Right lobe of liver (tissue), 6 donors: ENCODE measurements around the gene NRDC. TPM values are rescaled to one million over a fixed set of nuclear protein-coding genes. Genes with fewer than 3 reads are reported as not detected.
"Not testable (repeated sequence)": the region's sequence is repeated elsewhere in the genome, so short reads cannot be mapped to it uniquely, and the experiment has no call there.

Experiments
- ATAC-seq, 4 donors: fragments of 200-7000 bp; cut with Tn5 transposase; one replicate each; pipeline ENCODE4 v1.9.1; 2020; ENCODE audit warnings: mild to moderate bottlenecking in 4 of 4, moderate library complexity in 4 of 4
- DNase-seq, 3 donors: peaks; one replicate each; pipeline ENCODE4 v3.0.0-alpha.2; 2020
- H3K27ac ChIP-seq, 3 donors: fragments of 200-600 bp; one replicate each; pipeline ENCODE4 v1.8.0; 2022
- H3K27me3 ChIP-seq, 2 donors: fragments of 200-600 bp; one replicate each; pipeline ENCODE4 v1.8.0; 2022
- H3K36me3 ChIP-seq, 4 donors: fragments of 200-600 bp; sonication (generic) in 1 of 4; one replicate each; pipeline versions ENCODE4 v1.5.1 to v1.8.0; 2017 to 2022; ENCODE audit warnings: control low read depth in 1 of 4
- H3K4me1 ChIP-seq, 4 donors: fragments of 200-600 bp; sonication (generic) in 1 of 4; one replicate each; pipeline versions ENCODE4 v1.5.1 to v1.8.0; 2017 to 2022; ENCODE audit warnings: control low read depth in 1 of 4
- H3K4me3 ChIP-seq, 3 donors: fragments of 200-600 bp; one replicate each; pipeline ENCODE4 v1.8.0; 2022
- H3K9me3 ChIP-seq, 4 donors: fragments of 200-600 bp; sonication (generic) in 1 of 4; one replicate each; pipeline versions ENCODE4 v1.5.1 to v1.8.0; 2017 to 2022; ENCODE audit warnings: control low read depth in 1 of 4
- CTCF ChIP-seq, 4 donors: fragments of 200-600 bp in 3 of 4; fragments of 450-650 bp in 1 of 4; IDR thresholded peaks; one replicate each; pipeline versions ENCODE4 v1.5.1 to v1.8.0; 2016 to 2022; ENCODE audit warnings: antibody characterized with exemption in 4 of 4, mild to moderate bottlenecking in 2 of 4
- POLR2A ChIP-seq: fragments of 450-650 bp; IDR thresholded peaks from one replicate; pipeline ENCODE4 v1.6.1; 2017; ENCODE audit warnings: antibody characterized with exemption, mild to moderate bottlenecking
- WGBS: methylation state at CpG from one replicate; pipeline ENCODE4 v1.1.6; 2018; ENCODE audit warnings: low coverage, low lambda C conversion rate; ENCODE audit not compliant: insufficient coverage; ENCODE audit errors: missing lambda C conversion rate; 5-methylcytosine and 5-hydroxymethylcytosine counted together
- intact Hi-C, 2 donors: fragments of 100-400 bp; cut with DNase I; formaldehyde crosslinking; loops; one replicate each; pipeline versions ENCODE4 v1.11.2 to v1.14.1; 2022
- total RNA-seq, 6 experiments: library from RNA; depleted of rRNA in 2 of 6; stranded (reverse); fragments of >200 nt in 2 of 6; fragmentation: NEBNext Ultra II Directional in 3 of 6; extraction: Animal tissue kit (Norgen Biotek cat#: 25700) in 3 of 6; gene quantifications; one replicate each; pipeline versions ENCODE4 v1.1.0 to v1.2.4, GENCODE V29; 2016 to 2023
- donor health status: DM: no; HTN: yes; CAD: no.
- donor health status: DM: no; HTN: no; CAD: no.
- donor health status: DM: no; HTN: no; CAD: no.
- donor health status: DM: no; HTN: yes; CAD: no.
- donor health status: DM: no; HTN: yes; CAD: no.

Gene NRDC
- total RNA-seq, 6 experiments from 2014 or later = 57.9 to 88.0 (median 84.4) TPM

GRCh38 chr1:51901151-51901550, 22.6 kb upstream of the NRDC start:
- H3K27ac ChIP-seq = no peak overlapping the region
- peaks cover 0 to under 1% of the 10 kb centered on the region in 2 donors for H3K27me3 ChIP-seq
- H3K36me3 ChIP-seq = no peaks in the 10 kb centered on the region
- no peak overlapping the region for H3K4me3 ChIP-seq
- H3K4me1 ChIP-seq = no peaks in the 10 kb centered on the region
- no peak for TF ChIP-seq POLR2A
- TF ChIP-seq CTCF (IDR thresholded peaks at IDR 0.05) = no peak
- DNase-seq (no peak), ATAC-seq (no peak)
- intact Hi-C loops = loop anchor here in 1 of 2 donors (10.0 kb wide), 1 partner anchor 94 kb away; the partner anchor contains the start of gene RAB3B
- WGBS = 80% methylated on average over 4 of the region's 4 CpGs
- H3K9me3 ChIP-seq = no peaks in the 10 kb centered on the region

DNA sequence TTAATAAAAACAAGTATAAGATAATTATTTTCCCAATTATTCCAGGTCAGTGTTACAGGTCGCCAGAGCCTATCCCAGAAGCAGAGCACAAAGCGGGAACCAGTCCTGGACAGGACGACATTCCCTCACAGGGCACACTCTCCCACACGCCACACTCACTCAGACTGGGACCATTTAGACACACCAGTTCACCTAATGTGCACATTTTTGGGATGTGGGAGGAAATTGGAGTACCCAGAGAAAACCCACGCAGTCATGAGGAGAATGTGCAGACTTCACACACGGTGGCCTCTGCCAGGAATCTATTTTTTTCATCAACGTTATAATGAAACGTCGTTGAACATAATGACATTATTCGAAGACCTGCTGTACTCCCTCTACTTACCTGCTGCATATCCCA, 20.5 kb upstream of the NRDC start:
- intact Hi-C loops = loop anchor here in 1 of 2 donors (5.0 kb wide), 1 partner anchor 103 kb away; no protein-coding TSS in a partner anchor

GRCh38 chr1:51898090-51898734, 19.7 kb upstream of the NRDC start:
- no peaks in the 10 kb centered on the region for H3K36me3 ChIP-seq
- DNase-seq (no peak), ATAC-seq (no peak)
- intact Hi-C loops = loop anchor here in 1 of 2 donors (5.0 kb wide), 1 partner anchor 104 kb away; no protein-coding TSS in a partner anchor
- H3K4me1 ChIP-seq = no peaks in the 10 kb centered on the region
- WGBS = 53% methylated on average over 6 of the region's 6 CpGs
- no peak for TF ChIP-seq CTCF (IDR thresholded peaks at IDR 0.05)
- TF ChIP-seq POLR2A = no peak
- H3K27ac ChIP-seq = no peak overlapping the region
- H3K9me3 ChIP-seq = no peaks in the 10 kb centered on the region
- H3K27me3 ChIP-seq = peaks cover 0 to 5% of the 10 kb centered on the region in 2 donors
- no peak overlapping the region for H3K4me3 ChIP-seq

More for the DNA sequence above, 20.5 kb upstream of the NRDC start:
- H3K27ac ChIP-seq = no peak overlapping the region
- H3K36me3 ChIP-seq = no peaks in the 10 kb centered on the region
- no peaks in the 10 kb centered on the region for H3K4me1 ChIP-seq
- no peak overlapping the region for H3K4me3 ChIP-seq
- DNase-seq (no peak), ATAC-seq (no peak)
- peaks cover 0 to 5% of the 10 kb centered on the region in 2 donors for H3K27me3 ChIP-seq
- TF ChIP-seq CTCF (IDR thresholded peaks at IDR 0.05) = no peak
- TF ChIP-seq POLR2A = no peak
- no peaks in the 10 kb centered on the region for H3K9me3 ChIP-seq
- 67% methylated on average over 10 of the region's 10 CpGs for WGBS

DNA sequence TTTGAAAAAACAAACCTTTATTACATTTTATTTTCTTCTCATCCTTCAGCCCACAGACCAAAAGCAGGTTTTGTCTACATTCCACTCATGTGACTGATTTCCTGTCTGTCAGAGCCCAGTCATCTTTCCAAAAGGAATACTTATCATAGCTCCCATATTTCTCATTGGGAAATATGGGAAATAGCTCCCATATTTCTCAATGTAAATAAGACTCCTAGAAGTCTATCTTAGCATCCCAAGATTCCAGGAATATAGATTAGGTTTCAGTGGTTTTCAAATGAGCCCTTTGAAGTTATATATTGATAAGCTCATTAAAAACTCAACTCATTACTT, 19.1 kb upstream of the NRDC start:
- Histone ChIP-seq H3K27me3 (peaks cover 0 to 5% of the 10 kb centered on the region in 2 donors), H3K4me1 (no peaks in the 10 kb centered on the region), H3K36me3 (no peaks in the 10 kb centered on the region), H3K4me3 (no peak overlapping the region), H3K9me3 (no peaks in the 10 kb centered on the region), H3K27ac (no peak overlapping the region)
- ATAC-seq = no peak
- TF ChIP-seq POLR2A (no peak), CTCF (IDR thresholded peaks at IDR 0.05) (no peak)
- DNase-seq = no peak
- intact Hi-C loops = loop anchor here in 1 of 2 donors (5.0 kb wide), 1 partner anchor 105 kb away; no protein-coding TSS in a partner anchor

DNA sequence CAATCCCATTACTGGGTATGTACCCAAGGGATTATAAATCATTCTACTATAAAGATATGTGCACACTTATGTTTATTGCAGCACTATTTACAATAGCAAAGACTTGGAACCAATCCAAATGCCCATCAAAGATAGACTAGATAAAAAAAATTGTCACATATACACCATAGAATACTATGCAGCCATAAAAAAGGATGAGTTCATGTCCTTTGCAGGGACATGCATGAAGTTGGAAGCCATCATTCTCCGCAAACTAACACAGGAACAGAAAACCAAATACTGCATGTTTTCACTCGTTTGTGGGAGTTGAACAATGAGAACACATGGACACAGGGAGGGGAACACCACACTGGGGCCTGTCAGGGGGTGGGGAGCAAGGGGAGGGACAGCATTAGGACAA, 16.2 kb upstream of the NRDC start:
- H3K9me3 ChIP-seq, H3K4me3 ChIP-seq, DNase-seq, H3K27me3 ChIP-seq, ATAC-seq, H3K27ac ChIP-seq, H3K4me1 ChIP-seq, H3K36me3 ChIP-seq: not testable (repeated sequence)
- intact Hi-C loops = loop anchor here in 1 of 2 donors (5.0 kb wide), 1 partner anchor 108 kb away; no protein-coding TSS in a partner anchor
- WGBS = 45% methylated on average over 2 of the region's 2 CpGs
